HCT116 (cell line): ENCODE results near the gene SLC38A8. TPM values are rescaled to one million over a fixed set of nuclear protein-coding genes. Genes with fewer than 3 reads are reported as not detected.

Experiments used
- ATAC-seq: fragments of 200-7000 bp; cut with Tn5 transposase; 2 replicates; pipeline ENCODE4 v1.9.1; 2020; ENCODE audit warnings: mild to moderate bottlenecking, moderate library complexity
- BruUV-seq: library from RNA; stranded (reverse); fragments of 400-500 nt; replicated peaks from 2 replicates; lab custom pipeline; 2021; lab: Mats Ljungman, UMichigan
- CTCF ChIA-PET: fragments of 300-600 bp; sonication (Branson Sonifier 250); formaldehyde crosslinking; loops from one replicate; lab custom pipeline; 2021; ENCODE audit warnings: antibody characterized with exemption; lab: Charles Lee
- POLR2A ChIA-PET: fragments of 300-600, 350-600 bp; sonication (Branson Sonifier 250); formaldehyde crosslinking; loops from one replicate; lab custom pipeline; 2021; ENCODE audit warnings: antibody characterized with exemption; lab: Charles Lee
- RAD21 ChIA-PET, 2 experiments: fragments of 300-600 bp; sonication (Branson Sonifier 250); formaldehyde crosslinking; loops; one replicate each; lab custom pipeline; 2023; ENCODE audit warnings: low total read pairs in 2 of 2; ENCODE audit not compliant: uncharacterized antibody in 2 of 2, unreplicated experiment in 2 of 2, low non-redundant PET in 1 of 2; lab: Charles Lee
- DNase-seq: peaks from one replicate; pipeline ENCODE4 v3.0.0-alpha.2; 2010; ENCODE audit warnings: low read depth, low spot score
- H2AFZ ChIP-seq: fragments of 200-600 bp; shearing (Covaris generic), sonication (generic); 2 replicates; pipeline ENCODE4 v1.6.1; 2017; ENCODE audit warnings: low read depth, mixed run types, mixed read lengths, antibody characterized with exemption, low read length; ENCODE audit not compliant: poor library complexity, severe bottlenecking
- H3K27ac ChIP-seq: 2 replicates; pipeline ENCODE4 v1.5.1; 2012; ENCODE audit warnings: low read depth, low read length
- H3K27me3 ChIP-seq: fragments of 200-600 bp; sonication (generic); 2 replicates; pipeline ENCODE4 v1.6.1; 2016; ENCODE audit warnings: mixed run types, low read length, mixed read lengths; ENCODE audit not compliant: insufficient read depth
- H3K36me3 ChIP-seq, 2 experiments: fragments of 200-500 bp in 1 of 2; fragments of 200-600 bp in 1 of 2; sonication (Bioruptor generic) in 1 of 2; sonication (generic) in 1 of 2; 2 replicates each; pipeline versions ENCODE4 v1.5.1 to v1.6.1; 2014 to 2016; ENCODE audit warnings: low read length in 2 of 2, inconsistent platforms in 1 of 2, mixed read lengths in 1 of 2, mixed run types in 1 of 2; ENCODE audit not compliant: insufficient read depth in 2 of 2, control insufficient read depth in 1 of 2
- H3K4me1 ChIP-seq, 2 experiments: fragments of 200-600 bp in 1 of 2; sonication (generic) in 1 of 2; 2 replicates each; pipeline versions ENCODE4 v1.5.1 to v1.6.1; 2012 to 2017; ENCODE audit warnings: low read length in 2 of 2, inconsistent platforms in 1 of 2, mild to moderate bottlenecking in 1 of 2, mixed read lengths in 1 of 2, mixed run types in 1 of 2, moderate library complexity in 1 of 2; ENCODE audit not compliant: insufficient read depth in 2 of 2, control insufficient read depth in 1 of 2
- H3K4me2 ChIP-seq: fragments of 200-600 bp; sonication (generic); 2 replicates; pipeline ENCODE4 v1.6.1; 2017; ENCODE audit warnings: mixed run types, low read length, mixed read lengths
- H3K4me3 ChIP-seq, 2 experiments: fragments of 200-600 bp in 1 of 2; sonication (generic) in 1 of 2; replicated peaks in 1 of 2; 2 replicates each; pipeline ENCODE4 v1.5.1; 2011 to 2016; ENCODE audit warnings: low read length in 2 of 2, control low read depth in 1 of 2, low read depth in 1 of 2, mild to moderate bottlenecking in 1 of 2, mixed read lengths in 1 of 2, mixed run types in 1 of 2
- H3K79me2 ChIP-seq: fragments of 200-600 bp; sonication (generic); 2 replicates; pipeline ENCODE4 v1.6.1; 2017; ENCODE audit warnings: mild to moderate bottlenecking, mixed run types, low read length, moderate library complexity, mixed read lengths; ENCODE audit not compliant: insufficient read depth
- H3K9ac ChIP-seq: fragments of 200-600 bp; sonication (generic); 2 replicates; pipeline ENCODE4 v1.6.1; 2016; ENCODE audit warnings: low read length, mixed read lengths
- H3K9me2 ChIP-seq: fragments of 200-600 bp; sonication (generic), shearing (Covaris generic); 2 replicates; pipeline ENCODE4 v1.6.1; 2017; ENCODE audit warnings: mixed run types, mild to moderate bottlenecking, moderate library complexity; ENCODE audit not compliant: insufficient read depth
- H3K9me3 ChIP-seq, 2 experiments: fragments of 200-500 bp in 1 of 2; fragments of 200-600 bp in 1 of 2; sonication (Bioruptor generic) in 1 of 2; sonication (generic) in 1 of 2; 2 replicates each; pipeline ENCODE4 v1.6.1; 2014 to 2017; ENCODE audit warnings: low read length in 2 of 2, mixed read lengths in 2 of 2, inconsistent platforms in 1 of 2, low read depth in 1 of 2, mild to moderate bottlenecking in 1 of 2, mixed run types in 1 of 2, moderate library complexity in 1 of 2; ENCODE audit not compliant: control insufficient read depth in 1 of 2, insufficient read depth in 1 of 2
- H4K20me1 ChIP-seq: fragments of 200-600 bp; sonication (generic), shearing (Covaris generic); 2 replicates; pipeline ENCODE4 v1.6.1; 2017; ENCODE audit warnings: mixed run types, mild to moderate bottlenecking, moderate library complexity; ENCODE audit not compliant: insufficient read depth
- EZH2 ChIP-seq: fragments of 200-600 bp; sonication (generic); IDR thresholded peaks from 2 replicates; pipeline ENCODE4 v1.6.1; 2017; ENCODE audit warnings: antibody characterized with exemption, mixed run types
- EZH2phosphoT487 ChIP-seq: fragments of 200-600 bp; IDR thresholded peaks from 2 replicates; pipeline ENCODE4 v1.6.1; 2018; ENCODE audit warnings: antibody characterized with exemption, borderline replicate concordance
- FOSL1 ChIP-seq: IDR thresholded peaks from 2 replicates; pipeline ENCODE4 v1.6.1; 2012; ENCODE audit warnings: low read depth
- JUND ChIP-seq: IDR thresholded peaks from 2 replicates; pipeline ENCODE4 v1.6.1; 2012
- MAX ChIP-seq: IDR thresholded peaks from 2 replicates; pipeline ENCODE4 v1.6.1; 2012
- POLR2AphosphoS5 ChIP-seq: IDR thresholded peaks from 2 replicates; pipeline ENCODE4 v1.6.1; 2011; ENCODE audit warnings: mild to moderate bottlenecking, low read depth, low read length, moderate library complexity
- REST ChIP-seq: IDR thresholded peaks from 2 replicates; pipeline ENCODE4 v1.6.1; 2012; ENCODE audit warnings: low read depth
- SRF ChIP-seq: IDR thresholded peaks from 2 replicates; pipeline ENCODE4 v1.6.1; 2012; ENCODE audit warnings: low read depth
- TCF7L2 ChIP-seq: IDR thresholded peaks from 2 replicates; pipeline ENCODE4 v1.7.0; 2011; ENCODE audit warnings: borderline replicate concordance, inconsistent platforms; ENCODE audit not compliant: insufficient read depth, insufficient read length; ENCODE audit errors: extremely low read depth
- YY1 ChIP-seq: IDR thresholded peaks from 2 replicates; pipeline ENCODE4 v1.6.1; 2011; ENCODE audit warnings: low read length, low read depth, moderate library complexity, mild to moderate bottlenecking; ENCODE audit not compliant: insufficient replicate concordance; ENCODE audit errors: extremely low read depth
- ZNF274 ChIP-seq: fragments of 200-500 bp; sonication (Bioruptor generic); IDR thresholded peaks from 2 replicates; pipeline ENCODE4 v1.6.1; 2014; ENCODE audit warnings: mild to moderate bottlenecking, low read depth, low read length, inconsistent platforms
- intact Hi-C: fragments of 100-400 bp; cut with micrococcal nuclease; formaldehyde crosslinking; loops from 2 replicates; pipeline ENCODE4 v1.10.0; 2022
- total RNA-seq: library from RNA; stranded (reverse); gene quantifications from one replicate; pipeline ENCODE4 v1.2.1, GENCODE V29; 2021; ENCODE audit not compliant: unreplicated experiment

SLC38A8 gene
- total RNA-seq, 1 experiment from 2014 or later: not detected

GRCh38 chr16:84082835-84083569, 40.4 kb upstream of the SLC38A8 start:
- Histone ChIP-seq H3K9me2 (no peaks in the 10 kb centered on the region), H3K4me1 (no peaks in the 10 kb centered on the region), H3K4me3 (no peak overlapping the region), H2AFZ (no peak overlapping the region), H3K9ac (no peak overlapping the region), H3K36me3 (peaks cover 31 to 60% of the 10 kb centered on the region in 2 experiments), H3K79me2 (no peaks in the 10 kb centered on the region), H3K9me3 (no peaks in the 10 kb centered on the region), H3K27ac (no peak overlapping the region), H3K4me2 (no peak overlapping the region), H4K20me1 (no peaks in the 10 kb centered on the region), H3K27me3 (no peaks in the 10 kb centered on the region)
- TF ChIP-seq JUND (no peak), MAX (no peak), YY1 (no peak), POLR2AphosphoS5 (no peak), ZNF274 (no peak), REST (no peak), EZH2 (no peak), SRF (no peak), TCF7L2 (no peak), FOSL1 (no peak), EZH2phosphoT487 (no peak)
- intact Hi-C loops: no loop called here
- ChIA-PET RAD21 (interaction anchor here in 1 of 2 experiments (1.2 kb wide), 1 partner anchor 104 kb away, joined by 3 read pairs; no protein-coding TSS in a partner anchor), POLR2A (no interaction called here), CTCF (interaction anchor here (1.4 kb wide), 1 partner anchor 194 kb away, joined by 3 read pairs; no protein-coding TSS in a partner anchor)
- BruUV-seq: no TSS peak
- DNase-seq (no peak), ATAC-seq (no peak)
